HG03139 (cell line): Measurements from ENCODE around the gene PRKAG3.

ENCODE experiments used
- ATAC-seq: cut with Tn5 transposase; IDR thresholded peaks from one replicate; pipeline ENCODE4 v1.9.1; 2021; ENCODE audit not compliant: unreplicated experiment

The PRKAG3 gene

GRCh38 chr2:218815649-218816048 lies 16.0 kb downstream of the PRKAG3 start:
- no peak for ATAC-seq

GRCh38 chr2:218815244-218815637 lies 16.4 kb downstream of the PRKAG3 start:
- ATAC-seq = no peak

GRCh38 chr2:218814540-218815243 lies 16.9 kb downstream of the PRKAG3 start:
- no peak for ATAC-seq

- ATAC-seq = no peak
These were observed 17.7 kb downstream of the PRKAG3 start for GRCh38 chr2:218813771-218814460.

- ATAC-seq = no peak
These were observed 18.7 kb downstream of the PRKAG3 start for GRCh38 chr2:218812861-218813260.

GRCh38 chr2:218812096-218812815 lies 19.3 kb downstream of the PRKAG3 start:
- no peak for ATAC-seq

GRCh38 chr2:218811382-218811781 lies 20.2 kb downstream of the PRKAG3 start:
- no peak for ATAC-seq

- ATAC-seq = no peak
These were observed 21.3 kb downstream of the PRKAG3 start for GRCh38 chr2:218810256-218810655.

GRCh38 chr2:218809515-218809914 lies 22.1 kb downstream of the PRKAG3 start:
- ATAC-seq = no peak

- ATAC-seq = no peak
These were observed 24.0 kb downstream of the PRKAG3 start for GRCh38 chr2:218807626-218808025.

- no peak for ATAC-seq
These were observed 25.1 kb downstream of the PRKAG3 start for GRCh38 chr2:218806346-218806978.

GRCh38 chr2:218805627-218806026 lies 26.0 kb downstream of the PRKAG3 start:
- ATAC-seq = no peak

- ATAC-seq = no peak
These were observed 26.8 kb downstream of the PRKAG3 start for GRCh38 chr2:218804817-218805216.

- ATAC-seq = no peak
These were observed 29.1 kb downstream of the PRKAG3 start for GRCh38 chr2:218802386-218802994.

GRCh38 chr2:218799990-218800389 lies 31.6 kb downstream of the PRKAG3 start:
- ATAC-seq = no peak

- no peak for ATAC-seq
These were observed 32.7 kb downstream of the PRKAG3 start for GRCh38 chr2:218798767-218799504.

- no peak for ATAC-seq
These were observed 34.9 kb downstream of the PRKAG3 start for GRCh38 chr2:218796691-218797090.

GRCh38 chr2:218792433-218792832 lies 39.2 kb downstream of the PRKAG3 start:
- ATAC-seq = no peak

GRCh38 chr2:218788529-218789255 lies 42.9 kb downstream of the PRKAG3 start:
- no peak for ATAC-seq

- no peak for ATAC-seq
These were observed 45.5 kb downstream of the PRKAG3 start for GRCh38 chr2:218786133-218786532.
